Activated CD4-positive, alpha-beta T cell treated with anti-CD3 and anti-CD28 coated beads for 48 hours (primary cell): ENCODE data around the gene PHRF1.

Experiments
- DNase-seq: peaks from one replicate; pipeline ENCODE4 v3.0.0-alpha.2; 2020

The PHRF1 gene

GRCh38 chr11:603154-603553, 26.9 kb downstream of the PHRF1 start:
- DNase-seq, result no peak

- no peak for DNase-seq
Observed at GRCh38 chr11:605286-606129, 29.2 kb downstream of the PHRF1 start.

- no peak for DNase-seq
Observed at GRCh38 chr11:606245-606644, 30.0 kb downstream of the PHRF1 start.

GRCh38 chr11:607020-607780, 30.9 kb downstream of the PHRF1 start:
- DNase-seq, result no peak

- no peak for DNase-seq
Observed at GRCh38 chr11:607971-608659, 31.8 kb downstream of the PHRF1 start.

GRCh38 chr11:608791-609251, 32.6 kb downstream of the PHRF1 start:
- DNase-seq, result no peak

GRCh38 chr11:609341-609811, 33.1 kb downstream of the PHRF1 start:
- peak; percentile 3 for DNase-seq

- DNase-seq, result no peak
Observed at GRCh38 chr11:610146-610801, 34.0 kb downstream of the PHRF1 start.

GRCh38 chr11:611001-611996, 35.0 kb downstream of the PHRF1 start:
- peak; percentile 4 for DNase-seq

GRCh38 chr11:612201-612960, 36.1 kb downstream of the PHRF1 start:
- DNase-seq, result peak; percentile 47

GRCh38 chr11:612961-613300, 36.7 kb downstream of the PHRF1 start:
- DNase-seq, result no peak

GRCh38 chr11:613369-613968, 37.2 kb downstream of the PHRF1 start:
- peak; percentile 89 for DNase-seq

GRCh38 chr11:614021-614622, 37.9 kb downstream of the PHRF1 start:
- DNase-seq, result peak; percentile 23

- peak; percentile 16 for DNase-seq
Observed at GRCh38 chr11:614623-615503, 38.6 kb downstream of the PHRF1 start.

GRCh38 chr11:615504-616319, 39.4 kb downstream of the PHRF1 start, which contains the start of gene IRF7:
Gene IRF7 (minus strand): TSS chr11:615950. CDS start chr11:615364, 586 bp downstream.
- peak; percentile 88 for DNase-seq

GRCh38 chr11:616320-617198, 40.3 kb downstream of the PHRF1 start:
- peak; percentile 3 for DNase-seq
